H1 (cell line): Measurements from ENCODE around the gene GBA2.

Experiments
- CBX5 ChIP-seq: fragments of 300-800, 300-1000 bp; sonication (generic); IDR thresholded peaks from 2 replicates; pipeline ENCODE4 v1.7.1; 2016; ENCODE audit warnings: antibody characterized with exemption, low read length, low read depth
- CREB1 ChIP-seq: IDR thresholded peaks from 2 replicates; pipeline ENCODE4 v1.6.1; 2012; ENCODE audit warnings: inconsistent platforms
- CTCF ChIP-seq, 3 experiments: IDR thresholded peaks; 1 replicate in 2 of 3; 2 replicates in 1 of 3; pipeline versions ENCODE4 v1.5.1 to v1.6.1; 2011; ENCODE audit warnings: low read length in 3 of 3, mild to moderate bottlenecking in 3 of 3, inconsistent platforms in 2 of 3, low read depth in 1 of 3, moderate library complexity in 1 of 3; ENCODE audit not compliant: insufficient read depth in 1 of 3; ENCODE audit errors: control extremely low read depth in 1 of 3
- GTF2F1 ChIP-seq: IDR thresholded peaks from 2 replicates; pipeline ENCODE4 v1.6.1; 2012; ENCODE audit warnings: low read depth, low read length, improper control_type of control experiment, borderline replicate concordance
- MAFK ChIP-seq: IDR thresholded peaks from 2 replicates; pipeline ENCODE4 v1.6.1; 2012; ENCODE audit warnings: low read depth, mild to moderate bottlenecking, improper control_type of control experiment, low read length
- TAF1 ChIP-seq: IDR thresholded peaks from 2 replicates; pipeline ENCODE4 v1.6.1; 2011; ENCODE audit warnings: mild to moderate bottlenecking, low read depth, low read length
- YY1 ChIP-seq: IDR thresholded peaks from 2 replicates; pipeline ENCODE4 v1.6.1; 2011; ENCODE audit warnings: low read depth, mild to moderate bottlenecking, low read length

GRCh38 chr9:35753466-35753865, 4.4 kb upstream of the GBA2 start:
- no peak for TF ChIP-seq CREB1
- no peak for TF ChIP-seq CBX5
- no peak for TF ChIP-seq YY1
- TF ChIP-seq TAF1 = no peak
- TF ChIP-seq MAFK = no peak
- no peak for TF ChIP-seq GTF2F1
- TF ChIP-seq CTCF (IDR thresholded peaks at IDR 0.05; ENCODE audit: control extremely low read depth in 1 of 3, insufficient read depth in 1 of 3, low read depth in 1 of 3, low read length in 3 of 3) = no peak
